GM18873 (cell line): ENCODE measurements around the gene ATXN7L3B.

Experiments
- ATAC-seq: cut with Tn5 transposase; IDR thresholded peaks from one replicate; pipeline ENCODE4 v1.9.1; 2021; ENCODE audit warnings: mild to moderate bottlenecking, moderate library complexity, moderate number of reproducible peaks; ENCODE audit not compliant: unreplicated experiment, low FRiP score

ATXN7L3B gene

GRCh38 chr12:74547249-74547648 lies 9.6 kb downstream of the ATXN7L3B start:
- ATAC-seq, result no peak

DNA sequence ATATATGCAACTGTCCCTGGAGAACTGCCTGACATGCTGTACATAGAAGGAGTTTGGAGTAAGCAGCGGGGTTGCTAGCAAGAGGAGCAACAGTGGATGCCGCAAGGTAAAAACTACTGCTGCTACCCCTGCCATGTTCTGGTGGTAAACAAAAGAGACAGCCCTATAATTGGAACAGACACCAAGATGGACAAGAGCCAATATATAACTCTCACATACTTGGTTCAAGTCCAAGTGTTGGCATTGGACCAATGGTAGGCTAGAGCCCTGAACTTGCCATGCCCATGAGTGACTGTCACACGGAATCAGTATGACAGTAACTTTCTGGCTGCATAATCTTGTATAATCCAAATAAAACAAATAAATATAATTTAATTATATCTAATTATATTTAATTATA lies 13.7 kb downstream of the ATXN7L3B start:
- no peak for ATAC-seq

DNA sequence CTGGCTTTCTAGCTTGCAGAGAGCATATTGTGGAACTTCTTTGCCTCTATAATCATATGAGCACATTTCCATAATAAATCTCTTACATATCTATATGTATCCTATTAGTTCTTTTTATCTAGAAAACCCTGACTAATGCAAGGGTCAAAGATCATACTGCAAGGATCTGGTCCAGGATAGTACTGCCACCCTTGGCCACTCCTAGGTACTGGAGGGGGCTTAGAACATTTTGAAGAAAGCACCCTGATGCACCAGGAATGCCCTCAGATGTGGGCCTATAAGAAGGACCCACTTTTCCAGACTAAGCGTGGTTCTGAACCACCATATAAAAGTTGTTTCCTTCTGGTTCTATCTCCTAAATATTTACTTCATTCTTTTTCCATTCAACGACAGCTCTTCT lies 14.6 kb downstream of the ATXN7L3B start:
- ATAC-seq, result no peak

GRCh38 chr12:74559728-74560127 lies 22.1 kb downstream of the ATXN7L3B start:
- no peak for ATAC-seq

- no peak for ATAC-seq
Measured at GRCh38 chr12:74563927-74564326, 26.3 kb downstream of the ATXN7L3B start.

DNA sequence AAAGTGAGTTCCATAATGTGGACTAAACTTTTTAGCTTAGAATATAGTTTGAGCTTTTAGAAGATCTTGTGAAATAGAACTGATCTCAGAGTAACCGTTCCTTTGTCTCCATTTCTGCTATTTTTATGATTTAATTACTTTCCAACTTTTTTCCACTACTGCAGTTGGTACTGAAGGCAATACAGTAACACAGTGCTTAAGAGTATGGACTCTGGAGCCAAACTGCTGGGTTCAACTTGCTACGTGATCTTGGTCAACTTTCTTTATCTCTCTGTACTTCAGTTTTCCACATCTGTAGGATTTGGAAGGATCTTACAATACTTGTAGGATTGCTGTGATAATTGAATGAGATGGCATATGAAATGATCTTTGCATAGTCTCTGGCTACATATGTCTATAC lies 40.9 kb downstream of the ATXN7L3B start:
- ATAC-seq, result no peak

DNA sequence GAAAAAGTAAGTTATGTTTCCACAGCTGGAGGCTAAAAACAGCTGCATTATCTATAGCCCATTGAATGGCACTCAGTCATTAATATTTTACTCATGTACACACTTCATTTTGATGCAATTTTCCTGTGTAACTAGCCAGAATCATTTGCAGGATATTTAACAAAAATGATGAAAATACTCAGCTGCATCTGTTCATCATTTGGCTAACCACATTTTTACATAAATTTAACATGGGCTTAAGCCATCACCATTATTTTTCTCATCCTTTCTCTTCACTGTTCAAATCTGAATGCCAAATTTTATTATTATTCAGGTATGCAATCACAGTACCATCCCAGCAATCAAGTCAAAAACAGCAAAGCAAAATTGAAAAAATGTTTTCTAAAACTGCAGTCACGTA lies 41.8 kb downstream of the ATXN7L3B start:
- ATAC-seq, result no peak

- ATAC-seq, result no peak
Measured at GRCh38 chr12:74579981-74580380, 42.3 kb downstream of the ATXN7L3B start.

DNA sequence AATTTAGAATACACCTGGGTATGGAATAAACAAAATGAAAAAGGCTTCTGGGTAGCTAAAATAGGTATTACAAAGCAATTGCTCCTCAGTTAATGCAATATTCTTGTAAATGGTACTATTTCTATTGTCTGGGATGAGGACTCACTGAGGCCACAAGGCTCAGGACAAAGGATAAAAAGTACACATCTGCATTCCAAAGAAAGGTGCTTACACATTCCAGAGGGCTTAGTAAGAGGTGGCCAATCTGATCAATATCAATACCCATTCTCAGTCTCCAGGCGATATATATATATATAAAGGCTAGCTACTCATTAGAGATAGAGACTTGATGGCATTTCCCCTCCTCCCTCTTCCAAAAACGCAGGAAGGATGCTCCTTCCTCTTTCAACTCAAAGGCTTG lies 43.8 kb downstream of the ATXN7L3B start:
- no peak for ATAC-seq

DNA sequence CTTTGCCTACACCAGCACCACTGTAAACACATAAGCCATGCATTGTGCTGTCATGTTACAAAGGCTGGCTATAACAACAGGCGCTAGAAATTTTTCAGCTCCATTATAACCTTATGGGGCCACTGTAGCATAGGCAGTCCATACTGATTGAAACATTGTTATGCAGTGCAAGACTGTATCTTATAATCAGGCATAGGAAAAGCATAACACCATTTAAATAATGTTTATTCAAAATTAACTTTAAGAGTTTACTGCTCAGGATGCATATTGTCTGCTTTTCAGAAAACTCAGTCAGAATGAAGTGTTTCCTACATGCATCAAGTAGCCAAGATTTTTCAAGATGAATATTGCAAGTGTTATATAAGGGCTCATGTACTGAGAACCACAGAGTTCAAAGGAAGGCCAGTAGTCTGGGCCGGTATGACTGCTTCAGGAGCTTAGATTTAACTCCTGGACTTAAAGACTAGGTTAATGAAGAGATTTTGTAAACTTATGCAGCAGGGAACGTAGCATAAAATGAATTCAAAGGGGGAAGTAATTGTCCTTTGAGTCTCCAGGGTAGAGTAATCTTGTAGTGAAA lies 46.9 kb downstream of the ATXN7L3B start:
- no peak for ATAC-seq

GRCh38 chr12:74586251-74586650 lies 48.6 kb downstream of the ATXN7L3B start:
- no peak for ATAC-seq
